ENCODE results near the gene CYSRT1. TPM values are rescaled to one million over a fixed set of nuclear protein-coding genes. Genes with fewer than 3 reads are reported as not detected.

The CYSRT1 gene
- total and polyA plus RNA-seq, 10 donors: 0.36 to 0.94 (median 0.64) TPM; not detected in 5

GRCh38 chr9:137268538-137269201 is 43.7 kb downstream of the CYSRT1 start:
- no peaks in the 10 kb centered on the region for H3K9me3 ChIP-seq
- H3K36me3 ChIP-seq: peaks cover 0 to 98% (median 54%) of the 10 kb centered on the region in 6 donors
- peak overlapping the region in 5 of 8 donors; percentile 17 to 70 (median 24) for H3K4me3 ChIP-seq
- intact Hi-C loops (cut with DNase I; ENCODE audit: low total_unique reads): no loop called here
- WGBS, 5 donors: 60 to 75% (median 70%) methylated on average over 19 of the region's 19 CpGs
- DNase-seq: no peak
- TF ChIP-seq CTCF (IDR thresholded peaks at IDR 0.05 in 8 of 11, conservative IDR thresholded peaks at IDR 0.05 in 3 of 11) (peak in 1 of 11 experiments; percentile 4), POLR2A (IDR thresholded peaks at IDR 0.05) (no peak), POLR2AphosphoS5 (IDR thresholded peaks at IDR 0.05) (peak in 1 of 3 donors; percentile 10)
- peak overlapping the region in 7 of 8 donors; percentile 3 to 82 (median 70) for H3K27ac ChIP-seq
- H3K27me3 ChIP-seq (replicated peaks in 1 of 7): no peaks in the 10 kb centered on the region
- H3K4me1 ChIP-seq: peaks cover 12 to 73% (median 36%) of the 10 kb centered on the region in 6 donors

- Histone ChIP-seq H3K4me3 (peak overlapping the region in 5 of 8 donors; percentile 17 to 70 (median 24)), H3K36me3 (peaks cover 0 to 96% (median 47%) of the 10 kb centered on the region in 6 donors)
- TF ChIP-seq POLR2AphosphoS5 (IDR thresholded peaks at IDR 0.05) (peak; percentile 47 to 72 (median 66)), POLR2A (IDR thresholded peaks at IDR 0.05) (no peak)
Measured at GRCh38 chr9:137269231-137269772, 44.3 kb downstream of the CYSRT1 start.

GRCh38 chr9:137270929-137271695 is 46.1 kb downstream of the CYSRT1 start:
- no peak overlapping the region for H3K27ac ChIP-seq
- no peaks in the 10 kb centered on the region for H3K27me3 ChIP-seq (replicated peaks in 1 of 7)
- intact Hi-C loops (cut with DNase I; ENCODE audit: low total_unique reads): no loop called here
- peaks cover 12 to 91% (median 50%) of the 10 kb centered on the region in 6 donors for H3K4me1 ChIP-seq
- no peaks in the 10 kb centered on the region for H3K9me3 ChIP-seq
- peaks cover 0 to 78% (median 35%) of the 10 kb centered on the region in 6 donors for H3K36me3 ChIP-seq
- WGBS, 5 donors: 56 to 71% (median 66%) methylated on average over 20 to 32 of the region's 32 CpGs
- peak; percentile 76 for DNase-seq
- H3K4me3 ChIP-seq: no peak overlapping the region
- peak in 1 of 3 donors; percentile 45 for TF ChIP-seq POLR2AphosphoS5 (IDR thresholded peaks at IDR 0.05)
- no peak for TF ChIP-seq CTCF (IDR thresholded peaks at IDR 0.05 in 8 of 11, conservative IDR thresholded peaks at IDR 0.05 in 3 of 11)

More at GRCh38 chr9:137269231-137269772, 44.3 kb downstream of the CYSRT1 start:
- WGBS, 5 donors: 41 to 66% (median 62%) methylated on average over 17 of the region's 17 CpGs
- peak overlapping the region in 6 of 8 donors; percentile 10 to 82 (median 70) for H3K27ac ChIP-seq
- intact Hi-C loops (cut with DNase I; ENCODE audit: low total_unique reads): no loop called here
- H3K4me1 ChIP-seq: peaks cover 12 to 79% (median 36%) of the 10 kb centered on the region in 6 donors
- H3K27me3 ChIP-seq (replicated peaks in 1 of 7): no peaks in the 10 kb centered on the region
- DNase-seq: peak; percentile 76
- no peaks in the 10 kb centered on the region for H3K9me3 ChIP-seq

- Histone ChIP-seq H3K4me3 (no peak overlapping the region), H3K27ac (no peak overlapping the region), H3K9me3 (no peaks in the 10 kb centered on the region), H3K36me3 (peaks cover 0 to 72% (median 31%) of the 10 kb centered on the region in 6 donors), H3K27me3 (replicated peaks in 1 of 7) (no peaks in the 10 kb centered on the region), H3K4me1 (peaks cover 18 to 91% (median 56%) of the 10 kb centered on the region in 6 donors)
- intact Hi-C loops (cut with DNase I; ENCODE audit: low total_unique reads): no loop called here
- peak; percentile 64 for DNase-seq
- 17 to 35% (median 27%) methylated on average over 3 of the region's 3 CpGs for WGBS, 5 donors
- TF ChIP-seq POLR2A (IDR thresholded peaks at IDR 0.05) (no peak), POLR2AphosphoS5 (IDR thresholded peaks at IDR 0.05) (no peak)
Measured at GRCh38 chr9:137271696-137272076, 46.7 kb downstream of the CYSRT1 start.

All from spleen (tissue), 11 donors.